Upper lobe of left lung (tissue), 6 donors: Measurements from ENCODE around the gene RGMA. TPM values are rescaled to one million over a fixed set of nuclear protein-coding genes. Genes with fewer than 3 reads are reported as not detected.

Experiments used
- ATAC-seq, 2 donors: fragments of 200-7000 bp; cut with Tn5 transposase; one replicate each; pipeline ENCODE4 v1.9.1; 2022; ENCODE audit warnings: mild to moderate bottlenecking in 2 of 2, moderate library complexity in 2 of 2; ENCODE audit not compliant: low FRiP score in 2 of 2
- DNase-seq, 2 donors: peaks; one replicate each; pipeline ENCODE4 v3.0.0-alpha.2; 2019 to 2020
- H3K27ac ChIP-seq, 4 donors: fragments of 200-600 bp; sonication (generic); one replicate each; pipeline ENCODE4 v1.5.1; 2016 to 2019
- H3K27me3 ChIP-seq, 4 donors: fragments of 200-600 bp; sonication (generic); one replicate each; pipeline ENCODE4 v1.5.1; 2017 to 2019
- H3K36me3 ChIP-seq, 4 donors: fragments of 200-600 bp; sonication (generic); one replicate each; pipeline ENCODE4 v1.5.1; 2016 to 2019
- H3K4me1 ChIP-seq, 4 donors: fragments of 200-600 bp; sonication (generic); one replicate each; pipeline ENCODE4 v1.5.1; 2018 to 2019
- H3K4me3 ChIP-seq, 4 donors: fragments of 200-600 bp; sonication (generic); one replicate each; pipeline ENCODE4 v1.5.1; 2017 to 2019; ENCODE audit warnings: mild to moderate bottlenecking in 2 of 4, moderate library complexity in 1 of 4
- H3K9me3 ChIP-seq, 4 donors: fragments of 200-600 bp; sonication (generic); one replicate each; pipeline ENCODE4 v1.5.1; 2018 to 2019
- CTCF ChIP-seq, 6 experiments: fragments of 450-650 bp in 4 of 6; fragments of 200-600 bp in 2 of 6; sonication (generic) in 2 of 6; IDR thresholded peaks; one replicate each; pipeline ENCODE4 v1.5.1; 2016 to 2019; ENCODE audit warnings: antibody characterized with exemption in 6 of 6
- EP300 ChIP-seq, 4 donors: sonication (generic); formaldehyde crosslinking; IDR thresholded peaks; one replicate each; pipeline ENCODE4 v1.5.1; 2017; ENCODE audit warnings: antibody characterized with exemption in 4 of 4, control low read depth in 2 of 4
- POLR2A ChIP-seq, 4 donors: fragments of 450-650 bp; IDR thresholded peaks; one replicate each; pipeline ENCODE4 v1.5.1; 2016 to 2017; ENCODE audit warnings: antibody characterized with exemption in 4 of 4, mild to moderate bottlenecking in 2 of 4
- POLR2AphosphoS5 ChIP-seq, 2 donors: sonication (generic); formaldehyde crosslinking; IDR thresholded peaks; one replicate each; pipeline ENCODE4 v1.5.1; 2017; ENCODE audit warnings: antibody characterized with exemption in 2 of 2
- WGBS, 2 donors: methylation state at CpG; one replicate each; pipeline ENCODE4 v1.1.5; 2017 to 2018; 5-methylcytosine and 5-hydroxymethylcytosine counted together
- total RNA-seq, 6 donors: library from RNA; depleted of rRNA in 4 of 6; stranded (reverse); fragments of >200 nt in 4 of 6; gene quantifications; one replicate each; pipeline versions ENCODE4 v1.1.0 to v1.2.1, GENCODE V29; 2016 to 2021
- donor health status: DM: no; HTN: no; CAD: no; lungs with moderate emphysema.
- donor health status: DM: no; HTN: yes; CAD: no; lungs with severe emphysema.

RGMA gene
- total RNA-seq, 6 donors from 2014 or later = 2.3 to 14.2 (median 4.8) TPM

GRCh38 chr15:93031103-93031464 lies 57.9 kb downstream of the RGMA start:
- Histone ChIP-seq H3K4me1 (peaks cover 45 to 53% (median 50%) of the 10 kb centered on the region in 4 donors), H3K9me3 (no peaks in the 10 kb centered on the region), H3K4me3 (no peak overlapping the region), H3K36me3 (peaks cover 0 to 21% (median 11%) of the 10 kb centered on the region in 4 donors), H3K27me3 (no peaks in the 10 kb centered on the region), H3K27ac (no peak overlapping the region)
- ATAC-seq (no peak), DNase-seq (no peak)
- WGBS, 2 donors = 68 to 79% methylated on average over 9 of the region's 9 CpGs
- TF ChIP-seq CTCF (IDR thresholded peaks at IDR 0.05) (no peak), EP300 (IDR thresholded peaks at IDR 0.05) (no peak), POLR2AphosphoS5 (IDR thresholded peaks at IDR 0.05) (no peak), POLR2A (IDR thresholded peaks at IDR 0.05) (no peak)

- WGBS, 2 donors = 16 to 36% methylated on average over 13 to 17 of the region's 20 CpGs
- Histone ChIP-seq H3K4me3 (no peak overlapping the region), H3K27me3 (no peaks in the 10 kb centered on the region), H3K4me1 (peaks cover 49 to 52% (median 50%) of the 10 kb centered on the region in 4 donors), H3K27ac (peak overlapping the region; percentile 82 to 91 (median 85)), H3K36me3 (peaks cover under 1 to 26% (median 13%) of the 10 kb centered on the region in 4 donors), H3K9me3 (no peaks in the 10 kb centered on the region)
- peak; percentile 78 to 82 for DNase-seq
- peak; percentile 83 to 90 (median 86) for TF ChIP-seq CTCF (IDR thresholded peaks at IDR 0.05)
- no peak for TF ChIP-seq POLR2A (IDR thresholded peaks at IDR 0.05)
- peak; percentile 82 to 84 for ATAC-seq
These were observed 58.4 kb downstream of the RGMA start for GRCh38 chr15:93030430-93031102.

- Histone ChIP-seq H3K4me3 (no peak overlapping the region), H3K27me3 (no peaks in the 10 kb centered on the region), H3K27ac (peak overlapping the region; percentile 82 to 91 (median 85)), H3K36me3 (peaks cover 6 to 32% (median 20%) of the 10 kb centered on the region in 4 donors), H3K4me1 (peaks cover 50 to 58% (median 53%) of the 10 kb centered on the region in 4 donors), H3K9me3 (no peaks in the 10 kb centered on the region)
- ATAC-seq (peak; percentile 25 to 39), DNase-seq (peak; percentile 49 to 63)
- WGBS, 2 donors = 67 to 69% methylated on average over 10 to 11 of the region's 12 CpGs
- TF ChIP-seq CTCF (IDR thresholded peaks at IDR 0.05) (no peak), POLR2AphosphoS5 (IDR thresholded peaks at IDR 0.05) (no peak), POLR2A (IDR thresholded peaks at IDR 0.05) (no peak), EP300 (IDR thresholded peaks at IDR 0.05) (no peak)
These were observed 59.1 kb downstream of the RGMA start for GRCh38 chr15:93029836-93030429.

GRCh38 chr15:93029214-93029835 lies 59.7 kb downstream of the RGMA start:
- TF ChIP-seq POLR2AphosphoS5 (IDR thresholded peaks at IDR 0.05) = no peak
- TF ChIP-seq CTCF (IDR thresholded peaks at IDR 0.05) = no peak
- TF ChIP-seq EP300 (IDR thresholded peaks at IDR 0.05) = no peak
- no peak for TF ChIP-seq POLR2A (IDR thresholded peaks at IDR 0.05)
- WGBS, 2 donors = 47 to 54% methylated on average over 15 to 17 of the region's 17 CpGs
- no peak overlapping the region for H3K4me3 ChIP-seq
- H3K27me3 ChIP-seq = no peaks in the 10 kb centered on the region
- DNase-seq (peak in 1 of 2 donors; percentile 66), ATAC-seq (peak; percentile 1 to 15)
- peak overlapping the region; percentile 82 to 91 (median 85) for H3K27ac ChIP-seq
- H3K36me3 ChIP-seq = peaks cover 12 to 38% (median 26%) of the 10 kb centered on the region in 4 donors
- H3K9me3 ChIP-seq = no peaks in the 10 kb centered on the region
- H3K4me1 ChIP-seq = peaks cover 51 to 63% (median 54%) of the 10 kb centered on the region in 4 donors
